Measurements from ENCODE around the gene C11orf98.
A peak's percentile ranks its signal among the peaks of the same experiment; 100 is the strongest.
"Not testable (repeated sequence)": the region's sequence is repeated elsewhere in the genome, so short reads cannot be mapped to it uniquely, and the experiment has no call there.

The C11orf98 gene

DNA sequence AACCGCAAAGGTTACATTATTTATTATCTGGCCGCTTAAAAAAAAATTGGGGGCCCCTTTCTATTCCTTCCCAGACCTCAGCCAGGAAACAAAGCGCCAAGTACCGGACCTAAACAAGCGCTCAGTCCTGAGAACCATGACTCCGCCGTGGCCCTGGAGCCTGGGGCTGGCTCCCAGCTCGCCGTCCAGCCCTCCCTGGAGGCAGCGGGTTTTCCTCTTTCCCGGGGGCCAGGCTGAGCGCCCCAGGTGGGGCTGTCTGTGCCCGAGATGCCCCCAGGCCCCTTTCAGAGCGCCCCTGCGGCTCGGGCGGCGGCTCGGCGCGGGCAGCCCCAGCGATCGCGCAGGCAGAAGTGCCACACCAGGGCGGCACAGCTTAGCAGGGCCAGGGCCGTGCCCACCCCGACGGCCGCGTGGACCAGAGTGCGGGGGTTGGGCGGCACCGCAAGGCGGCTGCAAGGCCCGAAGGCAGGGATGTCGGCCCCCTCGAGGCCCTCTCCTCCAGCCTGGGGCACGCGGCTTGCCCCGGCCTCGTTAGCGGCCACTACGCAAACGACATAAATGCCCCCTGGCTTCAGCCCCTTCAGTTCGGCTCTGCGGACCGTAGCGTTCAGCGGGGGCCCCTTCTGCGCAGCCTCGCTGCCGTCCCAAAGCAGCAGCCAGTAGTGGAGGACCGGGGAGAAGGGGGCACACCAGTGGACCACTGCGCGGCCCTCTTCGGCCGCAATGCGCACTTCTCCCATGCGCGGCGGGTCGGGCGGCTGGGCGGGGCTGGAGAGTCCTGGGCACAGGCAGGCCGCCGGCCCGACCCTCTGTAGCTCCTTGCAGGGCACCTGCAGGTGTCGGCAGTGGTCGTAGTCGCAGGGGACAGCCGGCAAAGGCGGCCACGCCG lies 22.7 kb upstream of the C11orf98 start:
- DNase-seq (ENCODE audit: low read depth in 3 of 3, low spot score in 1 of 3) = no peak

GRCh38 chr11:62682518-62682917 lies 17.5 kb upstream of the C11orf98 start:
- DNase-seq (ENCODE audit: low read depth in 3 of 3, low spot score in 1 of 3) = no peak

GRCh38 chr11:62680825-62681240 lies 15.8 kb upstream of the C11orf98 start:
- DNase-seq (ENCODE audit: low read depth in 3 of 3, low spot score in 1 of 3) = no peak

DNA sequence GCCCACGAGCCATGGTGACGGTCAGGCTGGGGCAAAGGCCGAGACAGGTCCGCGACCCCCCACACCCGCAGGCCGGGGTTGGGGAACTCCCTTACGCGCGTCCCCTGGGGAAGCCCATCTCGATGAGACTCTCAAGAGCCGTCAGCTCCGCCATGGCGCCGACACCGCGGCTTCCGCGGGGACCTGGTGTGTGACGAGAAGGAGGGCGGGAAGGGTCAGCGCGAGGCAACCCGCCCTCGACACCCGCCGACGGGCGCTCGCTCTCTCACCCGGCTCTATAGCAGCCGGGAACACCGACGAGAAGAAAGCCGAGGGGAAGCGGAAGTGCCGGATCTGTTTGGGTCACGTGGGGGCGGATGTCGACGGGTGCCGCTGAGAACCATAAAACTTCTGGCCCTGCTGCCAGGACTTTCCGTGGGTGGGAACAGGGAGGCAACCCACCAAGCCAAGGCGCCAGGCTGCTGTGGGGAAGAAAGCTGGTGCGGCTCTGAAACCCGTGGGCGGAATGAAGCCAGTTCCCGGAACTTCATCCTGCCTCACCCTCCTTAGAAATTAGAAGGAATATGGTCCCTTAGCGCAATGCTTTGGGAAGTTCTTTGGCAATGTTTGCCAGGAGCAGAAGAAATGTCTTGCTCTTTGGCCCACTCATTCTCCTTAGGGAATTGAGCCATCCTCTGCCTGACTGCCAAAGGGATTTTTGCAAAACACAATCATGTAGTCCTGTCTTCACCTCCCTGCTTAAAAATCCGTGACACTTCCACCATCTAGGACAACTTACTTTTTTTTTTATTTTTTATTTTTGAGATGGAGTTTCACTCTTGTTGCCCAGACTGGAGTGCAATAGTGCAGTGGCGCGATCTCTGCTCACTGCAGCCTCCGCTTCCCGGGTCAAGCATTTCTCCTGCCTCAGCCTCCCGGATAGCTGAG lies 14.0 kb upstream of the C11orf98 start, which contains the start of gene UBXN1:
Gene UBXN1, minus strand, starts transcription at position 304 of the 927 bp plus-strand sequence. Its CDS starts 150 bp downstream, at position 154.
- DNase-seq (ENCODE audit: low read depth in 3 of 3, low spot score in 1 of 3) = peak in 2 of 3 donors; percentile 57 to 66

GRCh38 chr11:62678433-62678769 lies 13.4 kb upstream of the C11orf98 start:
- no peak for DNase-seq (ENCODE audit: low read depth in 3 of 3, low spot score in 1 of 3)

GRCh38 chr11:62677714-62678113 lies 12.7 kb upstream of the C11orf98 start:
- no peak for DNase-seq (ENCODE audit: low read depth in 3 of 3, low spot score in 1 of 3)

DNA sequence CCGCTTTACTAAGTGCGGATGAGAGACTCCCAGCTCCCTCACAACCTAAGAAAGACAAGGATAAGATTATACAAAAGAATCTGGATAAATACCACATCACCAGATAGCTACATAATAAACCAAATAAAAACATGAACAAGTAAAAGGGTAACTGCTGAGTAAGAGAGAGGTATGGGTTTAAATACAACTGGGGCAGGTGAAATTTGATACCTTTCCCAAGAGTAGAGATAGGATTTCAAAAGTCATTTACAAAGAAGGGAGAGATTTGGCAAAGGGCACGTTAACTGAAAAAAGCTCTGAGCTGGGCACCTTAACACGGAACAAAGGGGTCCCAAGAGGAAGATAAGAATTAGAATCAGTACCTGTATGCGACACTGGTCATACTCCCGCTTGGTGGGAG lies 12.1 kb upstream of the C11orf98 start:
- DNase-seq (ENCODE audit: low read depth in 3 of 3, low spot score in 1 of 3) = no peak

DNA sequence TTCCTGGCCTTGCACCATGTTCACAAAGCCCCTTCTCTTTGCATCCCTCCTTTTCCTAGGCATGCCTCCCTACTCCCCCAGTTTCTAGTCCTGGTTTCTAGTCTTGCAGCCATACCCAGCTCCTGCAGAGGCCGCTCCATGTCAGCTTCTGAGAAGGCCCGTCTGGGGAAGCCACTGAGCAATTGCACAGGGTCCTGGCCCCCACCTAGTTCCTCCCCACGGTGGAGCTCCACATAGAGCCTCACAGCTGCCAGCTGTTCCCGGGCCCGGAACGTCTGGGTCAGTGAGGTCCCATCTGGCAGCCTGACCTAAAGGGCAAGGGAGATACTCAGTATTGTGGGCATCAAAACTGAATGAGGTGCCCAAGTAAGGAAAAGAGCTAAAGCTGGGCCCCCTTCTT lies 11.7 kb upstream of the C11orf98 start:
- no peak for DNase-seq (ENCODE audit: low read depth in 3 of 3, low spot score in 1 of 3)

- not testable (repeated sequence) for DNase-seq (ENCODE audit: low read depth in 3 of 3, low spot score in 1 of 3)
Observed at GRCh38 chr11:62675415-62675814, 10.4 kb upstream of the C11orf98 start.

DNA sequence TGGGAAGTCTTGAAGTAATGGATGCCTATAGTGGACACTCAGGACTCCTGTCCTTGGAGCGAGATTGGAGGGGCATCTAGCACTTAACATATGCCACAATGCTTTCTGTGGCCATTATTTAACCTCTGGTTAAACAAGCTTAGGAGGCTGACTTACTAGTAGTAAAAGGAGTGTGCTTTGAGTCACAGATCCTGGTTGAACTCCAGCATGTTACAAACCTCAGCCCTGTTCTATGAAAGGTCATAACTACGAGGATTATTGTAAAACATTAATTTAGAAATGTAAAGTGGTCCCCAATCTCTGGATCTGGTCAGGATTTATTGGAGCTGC lies 8.2 kb upstream of the C11orf98 start:
- no peak for DNase-seq (ENCODE audit: low read depth in 3 of 3, low spot score in 1 of 3)

GRCh38 chr11:62671608-62672389 lies 6.8 kb upstream of the C11orf98 start, which contains the start of the genes LBHD1 and UQCC3:
Gene LBHD1 (minus strand): TSS chr11:62672267. CDS start chr11:62670031, 2,236 bp downstream.
Gene UQCC3 (plus strand): TSS chr11:62671673. CDS start chr11:62671746, 73 bp downstream.
- peak in 2 of 3 donors; percentile 43 to 62 for DNase-seq (ENCODE audit: low read depth in 3 of 3, low spot score in 1 of 3)

- DNase-seq (ENCODE audit: low read depth in 3 of 3, low spot score in 1 of 3) = no peak
Observed at GRCh38 chr11:62671236-62671607, 6.2 kb upstream of the C11orf98 start.

DNA sequence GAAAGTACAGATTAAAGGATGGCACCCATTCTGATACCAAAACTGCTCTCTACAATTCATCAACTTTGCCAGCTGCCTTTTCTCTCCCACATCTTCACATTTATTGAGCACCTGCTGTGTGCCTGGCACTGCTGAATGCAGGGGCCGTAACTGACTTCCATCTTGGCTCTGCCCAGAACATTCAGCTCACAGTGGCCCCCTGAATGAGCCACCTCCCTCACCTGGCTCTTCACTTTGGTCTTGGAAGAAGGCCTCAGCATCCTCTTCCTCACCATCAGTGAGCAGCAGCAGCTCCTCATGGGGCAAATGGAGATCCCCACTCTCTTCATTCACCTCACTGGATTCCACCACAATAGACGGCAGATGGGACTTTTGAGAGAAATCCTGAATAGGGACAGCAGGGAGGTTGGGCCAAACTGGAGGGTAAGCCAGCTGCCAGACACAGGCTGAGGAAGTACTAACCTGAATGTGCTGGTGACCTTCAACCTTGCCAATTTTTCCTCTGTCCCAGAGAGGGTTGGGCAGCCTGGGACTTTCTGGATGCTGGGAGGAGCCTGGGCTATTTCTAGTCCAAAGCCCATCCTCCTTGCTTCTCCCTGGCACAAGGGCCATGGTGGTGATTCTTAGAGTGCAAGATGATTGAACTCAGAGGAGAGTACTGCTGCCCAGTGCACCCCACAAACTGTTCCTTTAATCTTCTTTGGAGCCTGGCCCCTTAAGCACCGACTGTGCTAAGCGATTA lies 4.6 kb upstream of the C11orf98 start:
- no peak for DNase-seq (ENCODE audit: low read depth in 3 of 3, low spot score in 1 of 3)

DNA sequence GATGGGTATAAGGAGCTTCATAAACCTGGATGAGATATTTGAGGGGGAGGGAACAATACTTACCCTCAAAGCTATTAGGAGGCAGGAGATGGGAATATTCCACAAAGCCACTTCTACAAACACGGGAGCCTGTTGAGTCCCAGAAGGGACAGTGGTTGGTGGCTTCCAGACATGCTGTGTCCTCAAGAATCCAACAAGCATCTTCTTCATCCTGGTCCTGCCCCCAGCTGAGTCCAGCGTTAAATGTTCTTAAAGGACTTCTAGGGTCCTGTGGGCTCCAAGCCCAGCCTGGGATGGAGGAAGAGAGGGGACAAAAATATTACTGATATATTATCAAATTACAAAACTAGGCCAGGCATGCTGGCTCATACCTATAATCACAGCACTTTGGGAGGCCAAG lies 2.5 kb upstream of the C11orf98 start:
- no peak for DNase-seq (ENCODE audit: low read depth in 3 of 3, low spot score in 1 of 3)

- DNase-seq (ENCODE audit: low read depth in 3 of 3, low spot score in 1 of 3) = no peak
Observed at GRCh38 chr11:62666259-62666926, 1.4 kb upstream of the C11orf98 start.

DNA sequence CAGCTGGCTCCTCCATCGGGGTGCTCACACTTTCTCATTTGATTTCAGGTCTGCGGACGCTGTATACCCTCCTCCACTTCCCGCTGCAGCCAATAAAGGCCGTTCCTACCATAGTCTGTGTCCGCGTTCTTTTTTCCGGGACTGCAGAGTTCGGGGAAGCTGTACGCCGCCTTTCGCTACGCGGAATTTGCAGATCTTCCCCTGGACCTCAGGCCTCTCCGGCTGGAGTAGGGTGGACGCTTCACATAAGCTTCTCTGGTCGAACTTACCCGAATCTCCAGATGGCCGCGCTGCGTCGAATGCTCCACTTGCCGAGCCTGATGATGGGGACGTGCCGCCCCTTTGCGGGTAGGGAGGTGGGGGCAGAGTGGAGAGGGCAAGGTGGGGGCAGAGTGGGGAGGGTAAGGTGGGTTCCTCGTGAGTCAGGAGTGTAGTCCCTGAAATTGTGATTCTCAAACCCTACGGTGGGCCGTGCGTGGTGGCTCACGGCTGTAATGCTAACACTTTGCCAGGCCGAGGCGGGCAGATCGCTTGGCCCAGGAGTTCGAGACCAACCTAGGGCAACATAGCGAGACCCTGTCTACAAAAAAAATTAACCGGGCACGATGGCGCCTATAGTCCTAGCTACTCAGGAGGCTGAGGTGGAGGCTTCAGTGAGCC lies 719 bp upstream of the C11orf98 start:
- peak in 2 of 3 donors; percentile 27 to 50 for DNase-seq (ENCODE audit: low read depth in 3 of 3, low spot score in 1 of 3)

DNA sequence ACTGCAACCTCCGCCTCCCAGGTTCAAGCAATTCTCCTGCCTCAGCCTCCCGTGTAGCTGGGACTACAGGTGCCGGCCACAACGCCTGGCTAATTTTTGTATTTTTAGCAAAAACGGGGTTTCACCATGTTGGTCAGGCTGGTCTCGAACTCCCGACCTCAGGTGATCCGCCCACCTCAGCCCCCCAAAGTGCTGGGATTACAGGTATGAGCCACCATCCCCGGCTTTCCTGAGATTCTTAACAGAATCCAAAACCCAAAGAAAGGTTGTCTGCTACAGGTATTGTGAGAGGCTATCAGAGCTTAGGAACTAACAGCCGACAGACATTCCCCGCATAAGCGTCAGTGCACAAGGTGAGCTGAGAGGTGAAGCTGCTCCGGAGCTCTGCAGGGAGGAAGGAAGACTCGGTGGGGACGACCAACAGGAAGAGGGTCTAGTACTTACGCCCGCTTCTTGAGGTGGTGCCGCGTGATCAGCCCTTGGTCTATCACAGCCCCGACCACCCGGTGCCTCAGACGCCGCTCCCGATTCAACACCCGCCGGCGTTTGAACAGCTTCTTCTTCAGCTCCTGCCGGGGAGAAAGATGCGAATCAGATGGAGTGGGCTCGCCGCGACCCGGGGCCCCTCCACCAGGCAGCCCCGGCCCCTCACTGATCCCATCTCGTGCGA lies 470 bp downstream of the C11orf98 start:
- DNase-seq (ENCODE audit: low read depth in 3 of 3, low spot score in 1 of 3) = peak in 1 of 3 donors; percentile 19

- DNase-seq (ENCODE audit: low read depth in 3 of 3, low spot score in 1 of 3) = no peak
Observed at GRCh38 chr11:62656796-62657429, 8.1 kb downstream of the C11orf98 start.

All from stimulated activated CD4-positive, alpha-beta T cell treated with anti-CD3 and anti-CD28 coated beads, TNF-alpha, amount 100 ng/mL, for 1 hour (primary cell).